Inferior parietal cortex (tissue), 1 donor: ENCODE results near the gene DOCK10.
A peak's percentile ranks its signal among the peaks of the same experiment; 100 is the strongest.
"Not testable (repeated sequence)": the region's sequence is repeated elsewhere in the genome, so short reads cannot be mapped to it uniquely, and the experiment has no call there.

ENCODE experiments used
- DNase-seq: peaks from one replicate; pipeline ENCODE4 v3.0.0-alpha.2; 2016; ENCODE audit errors: extremely low spot score

The DOCK10 gene

GRCh38 chr2:225041851-225042799 lies at the start of gene DOCK10:
Gene DOCK10 (minus strand): TSS chr2:225042468. CDS start chr2:225042374, 94 bp downstream.
- no peak for DNase-seq

GRCh38 chr2:225091336-225091735 lies 49.1 kb upstream of the DOCK10 start:
- DNase-seq = no peak

- DNase-seq = no peak
These were observed 48.5 kb upstream of the DOCK10 start for GRCh38 chr2:225090746-225091145.

GRCh38 chr2:225086915-225087314 lies 44.6 kb upstream of the DOCK10 start:
- no peak for DNase-seq

GRCh38 chr2:225086439-225086838 lies 44.2 kb upstream of the DOCK10 start:
- no peak for DNase-seq

- DNase-seq = no peak
These were observed 41.0 kb upstream of the DOCK10 start for GRCh38 chr2:225083276-225083675.

GRCh38 chr2:225076125-225076524 lies 33.9 kb upstream of the DOCK10 start:
- DNase-seq = no peak

- no peak for DNase-seq
These were observed 32.8 kb upstream of the DOCK10 start for GRCh38 chr2:225074919-225075681.

GRCh38 chr2:225074366-225074765 lies 32.1 kb upstream of the DOCK10 start:
- no peak for DNase-seq

- no peak for DNase-seq
These were observed 30.9 kb upstream of the DOCK10 start for GRCh38 chr2:225073198-225073597.

GRCh38 chr2:225072444-225072843 lies 30.2 kb upstream of the DOCK10 start:
- no peak for DNase-seq

- peak; percentile 75 for DNase-seq
These were observed 28.5 kb upstream of the DOCK10 start for GRCh38 chr2:225070811-225071210.

- peak; percentile 29 for DNase-seq
These were observed 27.7 kb upstream of the DOCK10 start for GRCh38 chr2:225069966-225070365.

GRCh38 chr2:225069477-225069876 lies 27.2 kb upstream of the DOCK10 start:
- no peak for DNase-seq

- no peak for DNase-seq
These were observed 23.6 kb upstream of the DOCK10 start for GRCh38 chr2:225065882-225066281.

- no peak for DNase-seq
These were observed 22.7 kb upstream of the DOCK10 start for GRCh38 chr2:225064928-225065327.

GRCh38 chr2:225064362-225064761 lies 22.1 kb upstream of the DOCK10 start:
- DNase-seq = no peak

- no peak for DNase-seq
These were observed 14.2 kb upstream of the DOCK10 start for GRCh38 chr2:225056330-225057073.

GRCh38 chr2:225055714-225056113 lies 13.4 kb upstream of the DOCK10 start:
- DNase-seq = no peak

GRCh38 chr2:225052703-225053102 lies 10.4 kb upstream of the DOCK10 start:
- no peak for DNase-seq

- DNase-seq = not testable (repeated sequence)
These were observed 5.2 kb upstream of the DOCK10 start for GRCh38 chr2:225047502-225047901.

GRCh38 chr2:225042800-225043167 lies 516 bp upstream of the DOCK10 start:
- no peak for DNase-seq
